CD4-positive, alpha-beta T cell treated with Interleukin-1 beta for 1 hour (primary cell): ENCODE results near the gene DOCK3.
"Not testable (repeated sequence)": the region's sequence is repeated elsewhere in the genome, so short reads cannot be mapped to it uniquely, and the experiment has no call there.

Source experiments
- DNase-seq, 2 donors: peaks; one replicate each; pipeline ENCODE4 v3.0.0-alpha.2; 2020 to 2022

Gene DOCK3

GRCh38 chr3:50901097-50901496 is 226.4 kb downstream of the DOCK3 start:
- DNase-seq = not testable (repeated sequence)

GRCh38 chr3:50912746-50913145 is 238.0 kb downstream of the DOCK3 start:
- DNase-seq = no peak

- no peak for DNase-seq
Observed at GRCh38 chr3:50913260-50913659, 238.5 kb downstream of the DOCK3 start.

- DNase-seq = not testable (repeated sequence)
Observed at GRCh38 chr3:50922071-50922470, 247.3 kb downstream of the DOCK3 start.

- DNase-seq = no peak
Observed at GRCh38 chr3:50923955-50924354, 249.2 kb downstream of the DOCK3 start.

GRCh38 chr3:50924638-50925037 is 249.9 kb downstream of the DOCK3 start:
- DNase-seq = no peak

- no peak for DNase-seq
Observed at GRCh38 chr3:50926868-50927267, 252.1 kb downstream of the DOCK3 start.

GRCh38 chr3:50930371-50931208 is 255.9 kb downstream of the DOCK3 start:
- DNase-seq = no peak

GRCh38 chr3:50932918-50933317 is 258.2 kb downstream of the DOCK3 start:
- DNase-seq = not testable (repeated sequence)

- no peak for DNase-seq
Observed at GRCh38 chr3:50936389-50936788, 261.7 kb downstream of the DOCK3 start.

GRCh38 chr3:50947419-50947818 is 272.7 kb downstream of the DOCK3 start:
- no peak for DNase-seq

- DNase-seq = no peak
Observed at GRCh38 chr3:50950591-50950990, 275.9 kb downstream of the DOCK3 start.

- DNase-seq = no peak
Observed at GRCh38 chr3:50953825-50954414, 279.2 kb downstream of the DOCK3 start.

GRCh38 chr3:50961386-50961785 is 286.7 kb downstream of the DOCK3 start:
- DNase-seq = no peak

GRCh38 chr3:50971487-50971924 is 296.8 kb downstream of the DOCK3 start:
- DNase-seq = peak; percentile 63 to 82

GRCh38 chr3:50972029-50972428 is 297.3 kb downstream of the DOCK3 start:
- DNase-seq = no peak

GRCh38 chr3:50978586-50978985 is 303.9 kb downstream of the DOCK3 start:
- DNase-seq = not testable (repeated sequence)

- no peak for DNase-seq
Observed at GRCh38 chr3:50978991-50979667, 304.4 kb downstream of the DOCK3 start.

- DNase-seq = no peak
Observed at GRCh38 chr3:50982540-50983325, 308.0 kb downstream of the DOCK3 start.

GRCh38 chr3:50983887-50984286 is 309.2 kb downstream of the DOCK3 start:
- DNase-seq = no peak

- no peak for DNase-seq
Observed at GRCh38 chr3:50985893-50986292, 311.2 kb downstream of the DOCK3 start.

GRCh38 chr3:50986726-50987125 is 312.0 kb downstream of the DOCK3 start:
- DNase-seq = no peak

GRCh38 chr3:50994537-50994936 is 319.8 kb downstream of the DOCK3 start:
- no peak for DNase-seq
